HG02798 (cell line): Measurements from ENCODE around the gene AP3B1.

Experiments
- ATAC-seq: cut with Tn5 transposase; IDR thresholded peaks from one replicate; pipeline ENCODE4 v1.9.1; 2021; ENCODE audit warnings: mild to moderate bottlenecking; ENCODE audit not compliant: unreplicated experiment, poor library complexity

The AP3B1 gene, protein sequence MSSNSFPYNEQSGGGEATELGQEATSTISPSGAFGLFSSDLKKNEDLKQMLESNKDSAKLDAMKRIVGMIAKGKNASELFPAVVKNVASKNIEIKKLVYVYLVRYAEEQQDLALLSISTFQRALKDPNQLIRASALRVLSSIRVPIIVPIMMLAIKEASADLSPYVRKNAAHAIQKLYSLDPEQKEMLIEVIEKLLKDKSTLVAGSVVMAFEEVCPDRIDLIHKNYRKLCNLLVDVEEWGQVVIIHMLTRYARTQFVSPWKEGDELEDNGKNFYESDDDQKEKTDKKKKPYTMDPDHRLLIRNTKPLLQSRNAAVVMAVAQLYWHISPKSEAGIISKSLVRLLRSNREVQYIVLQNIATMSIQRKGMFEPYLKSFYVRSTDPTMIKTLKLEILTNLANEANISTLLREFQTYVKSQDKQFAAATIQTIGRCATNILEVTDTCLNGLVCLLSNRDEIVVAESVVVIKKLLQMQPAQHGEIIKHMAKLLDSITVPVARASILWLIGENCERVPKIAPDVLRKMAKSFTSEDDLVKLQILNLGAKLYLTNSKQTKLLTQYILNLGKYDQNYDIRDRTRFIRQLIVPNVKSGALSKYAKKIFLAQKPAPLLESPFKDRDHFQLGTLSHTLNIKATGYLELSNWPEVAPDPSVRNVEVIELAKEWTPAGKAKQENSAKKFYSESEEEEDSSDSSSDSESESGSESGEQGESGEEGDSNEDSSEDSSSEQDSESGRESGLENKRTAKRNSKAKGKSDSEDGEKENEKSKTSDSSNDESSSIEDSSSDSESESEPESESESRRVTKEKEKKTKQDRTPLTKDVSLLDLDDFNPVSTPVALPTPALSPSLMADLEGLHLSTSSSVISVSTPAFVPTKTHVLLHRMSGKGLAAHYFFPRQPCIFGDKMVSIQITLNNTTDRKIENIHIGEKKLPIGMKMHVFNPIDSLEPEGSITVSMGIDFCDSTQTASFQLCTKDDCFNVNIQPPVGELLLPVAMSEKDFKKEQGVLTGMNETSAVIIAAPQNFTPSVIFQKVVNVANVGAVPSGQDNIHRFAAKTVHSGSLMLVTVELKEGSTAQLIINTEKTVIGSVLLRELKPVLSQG

DNA sequence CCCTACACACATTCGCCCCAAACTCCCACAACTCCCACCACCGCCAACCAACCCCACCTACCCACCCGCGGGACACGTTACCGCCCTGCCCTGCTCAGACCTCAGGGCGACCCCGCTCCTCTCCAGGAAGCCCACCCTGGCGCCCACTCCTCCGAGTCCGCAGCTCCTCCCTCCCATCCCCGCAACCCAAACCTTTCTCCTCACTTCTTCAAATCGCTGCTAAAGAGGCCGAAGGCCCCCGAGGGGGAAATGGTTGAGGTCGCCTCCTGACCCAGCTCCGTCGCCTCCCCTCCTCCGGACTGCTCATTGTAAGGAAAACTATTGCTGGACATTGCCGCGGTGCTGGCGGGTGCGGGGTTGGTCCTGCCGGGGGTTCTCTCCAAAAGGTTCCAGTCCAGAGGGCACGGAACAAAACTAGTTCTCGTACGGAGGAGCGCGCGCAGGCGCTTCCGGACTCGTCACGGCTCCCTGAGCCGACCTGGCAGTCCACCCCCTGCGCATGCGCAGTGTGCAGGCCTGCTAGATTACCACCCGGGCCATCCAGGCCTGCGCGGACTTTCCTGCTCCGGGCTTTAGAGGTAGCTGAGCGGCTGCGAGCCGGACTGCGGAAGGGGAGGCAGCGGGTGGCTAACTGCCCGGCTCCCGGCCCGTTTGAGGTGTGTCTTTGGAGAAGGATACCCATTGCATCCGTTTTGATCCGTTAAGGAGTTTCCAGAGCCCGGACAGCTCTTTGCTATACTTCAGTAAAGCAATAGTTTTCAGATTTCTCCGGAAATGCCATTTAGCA lies at the start of gene AP3B1:
Gene AP3B1 (minus strand): TSS at position 451 of the 787 bp plus-strand sequence. CDS start 119 bp downstream, at position 332.
- peak; percentile 97 for ATAC-seq

DNA sequence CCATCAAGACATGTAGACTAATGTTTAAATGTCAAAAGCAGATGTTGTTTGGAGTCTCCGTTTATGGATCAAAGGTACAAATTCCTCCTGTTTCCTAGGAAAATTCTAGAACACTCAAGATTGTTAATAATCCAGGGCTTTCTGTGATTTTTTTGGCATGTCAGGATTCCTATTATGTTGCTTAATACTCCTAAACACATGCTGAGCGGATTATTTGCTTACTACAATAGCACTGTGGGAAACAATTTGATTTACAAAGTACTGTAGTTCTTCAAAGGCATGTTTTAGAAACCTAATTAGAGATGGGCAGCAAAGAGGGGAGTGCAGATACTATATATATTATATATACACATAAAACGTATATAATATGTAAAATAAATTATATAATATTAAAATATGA lies 46.9 kb upstream of the AP3B1 start:
- no peak for ATAC-seq

GRCh38 chr5:78339617-78340436 lies 45.3 kb upstream of the AP3B1 start:
- ATAC-seq, result no peak

DNA sequence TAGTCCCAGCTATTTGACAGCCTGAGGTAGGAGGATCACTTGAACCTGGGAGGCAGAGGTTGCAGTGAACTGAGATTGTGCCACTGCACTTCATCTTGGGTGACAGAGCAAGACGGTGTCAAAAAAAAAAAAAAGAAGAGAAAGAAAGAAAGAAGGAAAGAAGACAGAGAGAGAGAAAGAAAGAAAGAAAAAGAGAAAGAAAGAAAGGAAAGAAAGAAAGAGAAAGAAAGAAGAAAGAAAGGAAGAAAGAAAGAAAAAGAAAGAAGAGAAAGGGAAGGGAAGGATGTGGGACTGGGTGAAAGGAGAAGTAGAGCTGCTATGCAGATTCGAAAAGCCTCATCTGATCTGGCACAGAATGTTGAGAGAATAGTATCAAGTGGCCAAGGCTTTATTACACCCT lies 42.2 kb upstream of the AP3B1 start:
- no peak for ATAC-seq

DNA sequence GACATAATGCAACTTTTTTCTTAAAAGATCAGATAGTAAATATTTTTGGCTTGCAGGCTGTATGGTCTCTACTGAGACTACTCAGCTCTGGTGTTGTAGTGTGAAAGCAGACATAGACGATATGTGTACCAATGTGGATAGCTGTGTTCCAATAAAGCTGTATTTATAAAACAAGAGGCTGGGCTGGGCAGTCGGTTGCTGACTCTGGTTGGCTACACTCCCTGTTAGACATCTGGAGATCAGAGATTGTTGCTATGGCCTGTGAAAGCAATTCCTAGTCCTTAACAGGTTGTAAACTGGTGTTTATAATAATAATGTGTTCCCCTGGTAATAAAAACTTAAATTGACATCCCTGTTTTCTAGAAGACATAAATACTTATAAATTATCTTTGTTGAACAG lies 41.5 kb upstream of the AP3B1 start:
- no peak for ATAC-seq

DNA sequence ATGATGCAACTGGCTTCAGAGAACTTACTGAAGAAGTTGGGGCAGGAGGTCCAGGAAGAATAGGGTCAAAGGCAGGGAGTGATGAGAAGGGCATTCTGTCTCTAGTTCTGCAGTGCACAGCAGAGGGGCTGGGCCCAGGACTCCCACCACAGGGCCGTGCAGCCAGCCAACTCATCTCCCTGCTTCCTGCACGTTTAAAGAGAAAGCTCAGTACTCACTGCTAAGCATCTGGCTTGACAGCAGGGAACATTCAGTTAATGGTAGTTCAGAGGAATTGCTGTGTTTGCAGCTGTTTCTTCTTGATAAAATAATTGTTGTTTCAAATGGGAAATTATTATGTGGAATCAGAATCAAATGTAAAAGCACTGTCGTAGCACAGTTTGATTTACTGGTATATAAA lies 40.3 kb upstream of the AP3B1 start:
- no peak for ATAC-seq

DNA sequence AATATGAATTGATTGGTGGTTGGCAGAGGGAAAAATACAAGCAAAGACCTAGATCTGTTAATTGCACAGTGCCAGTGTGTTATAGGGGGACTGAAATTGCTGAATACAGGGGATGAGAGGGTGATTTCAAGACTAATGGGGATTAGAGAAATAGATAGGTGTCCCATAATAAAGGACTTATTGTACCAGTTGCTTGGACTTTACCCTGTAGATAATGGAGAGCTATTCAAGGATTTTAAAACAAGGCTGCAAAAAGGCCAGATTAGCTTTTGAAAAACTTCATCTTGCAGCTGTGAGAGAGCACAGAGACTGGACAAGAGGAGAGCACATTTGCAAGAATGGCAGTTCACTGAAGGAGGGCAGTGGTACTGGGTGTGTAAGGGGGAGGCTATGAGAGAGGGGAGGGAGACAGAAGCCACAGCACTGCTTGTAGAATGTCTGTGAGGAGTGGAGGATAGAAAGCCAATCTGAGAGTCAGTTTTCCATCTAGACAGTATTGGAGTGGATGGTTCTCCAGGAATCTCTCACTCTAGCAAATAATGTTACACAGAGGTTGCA lies 37.1 kb upstream of the AP3B1 start:
- no peak for ATAC-seq

DNA sequence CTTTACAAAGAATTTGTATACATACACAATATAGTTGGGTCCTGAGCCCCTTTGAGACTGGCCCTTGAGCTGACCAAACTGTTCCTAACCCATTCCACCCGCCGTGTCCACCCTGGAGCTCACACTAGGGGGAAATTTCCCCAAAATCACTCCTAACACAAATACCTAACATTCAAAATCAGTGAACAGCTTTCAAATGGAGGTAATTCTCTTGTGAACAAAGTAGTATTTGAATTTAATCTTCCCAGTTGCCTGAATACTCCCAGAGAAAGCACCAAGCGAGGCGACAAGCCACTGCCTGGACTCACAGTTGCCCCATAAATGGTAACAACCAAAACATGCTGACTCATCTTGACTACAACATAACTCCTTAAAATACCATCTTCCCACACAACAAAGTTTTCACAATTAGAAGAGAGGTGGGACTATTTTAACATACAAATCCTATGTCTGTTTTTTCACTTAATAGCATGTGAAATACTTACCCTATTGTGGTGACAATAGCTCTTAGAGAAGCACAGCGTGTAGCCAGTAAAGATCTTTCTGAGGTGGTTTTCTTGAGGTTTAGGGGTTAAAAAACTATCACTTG lies 34.2 kb upstream of the AP3B1 start:
- ATAC-seq, result no peak

DNA sequence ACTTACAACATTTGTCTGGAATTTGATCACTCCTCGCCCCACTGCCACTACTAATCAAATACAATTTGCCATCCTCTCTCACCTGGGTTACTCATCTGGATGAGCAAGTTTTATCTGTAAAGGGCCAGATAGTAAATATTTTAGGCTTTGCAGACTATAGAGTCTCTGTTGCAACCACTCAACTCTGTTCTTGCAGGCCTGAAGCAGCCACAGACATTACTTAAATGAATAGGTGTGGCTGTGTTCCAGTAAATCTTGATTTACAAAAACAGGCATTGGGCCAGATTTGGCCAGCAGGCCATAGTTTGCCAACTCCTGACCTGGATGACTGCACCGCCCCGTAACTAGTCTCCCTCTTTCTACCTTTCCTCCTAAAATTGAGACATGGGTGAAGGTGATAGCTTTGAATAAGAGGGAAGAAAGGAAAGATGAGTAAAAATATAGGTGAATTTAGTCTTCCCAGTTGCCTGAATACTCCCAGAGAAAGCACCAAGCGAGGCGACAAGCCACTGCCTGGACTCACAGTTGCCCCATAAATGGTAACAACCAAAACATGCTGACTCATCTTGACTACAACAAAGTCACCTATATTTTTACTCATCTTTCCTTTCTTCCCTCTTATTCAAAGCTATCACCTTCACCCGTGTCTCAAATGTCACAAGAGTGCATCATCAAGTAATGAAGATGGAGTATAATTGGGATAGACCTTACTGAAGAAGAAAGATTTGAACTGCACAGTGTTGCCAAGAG lies 33.4 kb upstream of the AP3B1 start:
- no peak for ATAC-seq

DNA sequence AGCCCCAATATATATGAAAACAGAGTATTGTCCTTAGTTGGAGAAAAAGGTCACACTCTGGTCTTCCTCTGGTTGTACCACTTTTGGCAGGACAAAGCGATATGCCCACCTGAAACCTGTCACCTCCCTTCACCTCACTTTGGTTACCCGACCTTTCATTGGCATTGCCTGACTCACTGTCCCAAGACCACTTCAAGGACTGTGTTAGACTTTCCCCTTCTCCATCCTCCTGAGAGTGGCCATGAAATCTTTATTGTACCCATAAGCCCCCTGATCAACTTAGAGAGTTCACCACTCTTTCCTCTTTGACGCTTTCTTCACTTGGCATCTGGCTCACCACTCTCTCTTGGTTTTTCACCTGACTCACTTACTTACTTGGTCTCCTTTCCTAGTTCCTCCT lies 32.4 kb upstream of the AP3B1 start:
- no peak for ATAC-seq

DNA sequence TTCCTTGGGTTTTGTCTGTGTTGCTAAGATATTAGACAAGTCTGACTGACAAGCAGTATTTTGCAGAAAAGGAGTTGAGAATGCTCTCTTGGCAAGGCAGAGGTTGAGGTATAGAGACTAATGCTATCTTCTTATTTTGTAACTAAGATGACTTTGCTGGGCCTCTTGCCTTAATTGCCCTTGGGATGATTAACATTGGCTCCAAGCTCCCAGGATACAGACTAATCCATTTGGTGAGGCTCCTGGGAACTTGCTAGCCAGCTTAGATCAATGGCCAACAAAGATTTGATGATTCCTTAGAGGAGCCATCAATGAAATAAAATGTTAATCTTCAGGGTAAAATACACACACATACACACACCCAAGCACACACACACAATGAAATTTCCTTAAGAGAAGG lies 28.7 kb upstream of the AP3B1 start:
- ATAC-seq, result no peak

DNA sequence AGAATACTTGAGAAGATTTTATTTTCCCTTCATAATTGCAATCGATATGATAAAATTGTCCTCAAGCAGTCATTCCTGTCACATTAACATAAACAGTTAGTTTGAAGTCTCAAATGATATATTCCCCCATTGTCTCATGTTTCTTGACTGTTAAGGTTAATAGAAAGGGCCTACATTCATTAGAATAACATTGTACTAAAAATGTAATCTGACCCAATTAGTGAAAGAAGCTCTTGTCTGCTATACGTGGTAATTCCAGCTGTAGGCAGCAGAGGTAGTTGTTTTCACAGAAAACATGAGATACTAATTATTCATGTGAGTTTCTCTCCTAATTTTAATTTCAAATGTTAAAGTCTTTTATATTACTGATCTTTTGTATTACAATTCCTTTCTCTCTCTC lies 25.9 kb upstream of the AP3B1 start:
- no peak for ATAC-seq

- ATAC-seq, result no peak
Measured at GRCh38 chr5:78318337-78318736, 23.8 kb upstream of the AP3B1 start.

DNA sequence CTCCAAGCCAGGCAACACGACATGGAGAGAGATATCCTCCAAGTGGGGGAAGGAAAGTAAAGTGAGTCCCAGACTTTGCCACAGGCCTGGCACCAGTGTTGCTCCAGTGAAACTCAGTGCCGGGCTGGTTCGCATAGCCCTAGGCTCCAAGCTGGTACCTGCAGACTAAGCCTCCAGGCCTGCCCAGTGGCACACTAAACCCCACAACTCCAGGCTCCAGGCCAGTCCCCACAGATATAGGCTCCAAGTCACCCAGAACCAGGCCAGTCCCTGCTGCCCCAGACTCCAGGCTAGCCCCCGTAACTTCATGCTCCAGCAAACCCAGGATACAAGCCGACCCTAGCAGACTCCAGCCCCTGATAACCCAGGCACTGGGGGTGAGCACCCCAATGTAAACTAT lies 23.0 kb upstream of the AP3B1 start:
- ATAC-seq, result no peak

DNA sequence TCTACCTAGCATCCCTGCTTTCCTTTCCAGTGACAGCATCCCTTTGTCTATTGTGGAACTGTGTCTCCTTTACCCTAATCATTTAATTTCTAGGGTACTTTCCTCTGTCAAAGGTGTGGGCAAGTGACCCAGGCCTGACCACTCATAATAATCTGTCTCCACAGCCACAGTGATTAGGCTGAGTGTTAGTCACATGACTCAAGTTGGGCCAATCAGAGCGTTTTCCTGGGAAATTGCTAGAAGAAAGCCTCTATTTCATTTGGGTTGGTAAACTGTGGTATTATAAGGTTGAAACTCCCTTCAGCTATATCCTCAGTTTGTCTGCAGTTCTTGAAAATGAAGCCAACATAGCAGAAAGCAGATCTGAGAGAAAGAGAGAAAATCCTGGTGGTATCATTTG lies 14.2 kb upstream of the AP3B1 start:
- no peak for ATAC-seq

- ATAC-seq, result no peak
Measured at GRCh38 chr5:78300464-78301045, 6.1 kb upstream of the AP3B1 start.

DNA sequence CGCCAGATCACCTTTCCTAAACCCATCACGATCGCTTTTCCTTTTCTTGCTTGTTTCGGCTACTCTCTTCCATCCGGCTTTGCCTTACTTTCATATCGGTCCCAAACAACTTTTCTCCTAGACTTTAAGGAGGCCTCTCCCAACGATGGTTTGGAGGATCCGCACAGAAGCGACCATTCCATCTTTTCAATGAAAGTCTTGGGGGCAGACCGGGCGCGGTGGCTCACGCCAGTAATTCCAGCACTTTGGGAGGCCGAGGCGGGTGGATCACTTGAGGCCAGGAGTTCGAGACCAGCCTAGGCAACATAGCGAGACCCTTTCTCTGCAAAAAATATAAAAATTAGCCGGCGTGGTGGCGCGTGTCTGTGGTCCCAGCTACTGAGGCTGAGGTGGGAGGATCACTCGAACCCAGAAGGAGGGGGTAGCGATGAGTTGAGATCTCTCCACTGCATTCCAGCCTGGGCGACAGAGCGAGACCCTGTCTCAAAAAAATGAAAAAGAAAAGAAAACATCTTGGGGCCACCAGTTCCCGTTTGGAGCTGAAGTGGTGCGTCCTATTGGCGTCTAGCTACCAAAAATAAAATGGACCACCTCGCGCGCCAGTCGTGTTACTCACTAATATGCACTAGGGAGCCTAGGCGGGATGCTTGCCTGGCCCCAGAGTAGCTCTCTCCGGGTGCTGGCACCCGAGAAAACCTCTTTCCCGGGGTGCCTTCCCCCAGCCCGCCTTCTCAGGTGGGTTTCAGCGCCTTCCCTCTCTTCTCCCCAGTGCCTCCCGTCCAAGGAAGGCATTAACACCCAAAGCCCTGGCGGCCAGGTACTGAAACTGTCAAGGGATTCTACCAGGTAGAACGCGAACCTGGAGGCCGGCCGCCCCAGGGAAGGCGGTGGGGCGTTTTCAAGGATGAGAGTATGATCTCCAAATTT lies 800 bp upstream of the AP3B1 start:
- ATAC-seq, result no peak
